Pons (tissue), 1 donor: ENCODE data around the gene MUC21.
"Not testable (repeated sequence)": the region's sequence is repeated elsewhere in the genome, so short reads cannot be mapped to it uniquely, and the experiment has no call there.

Source experiments
- DNase-seq: peaks from one replicate; pipeline ENCODE4 v3.0.0-alpha.2; 2016; ENCODE audit warnings: low spot score

MUC21 gene

DNA sequence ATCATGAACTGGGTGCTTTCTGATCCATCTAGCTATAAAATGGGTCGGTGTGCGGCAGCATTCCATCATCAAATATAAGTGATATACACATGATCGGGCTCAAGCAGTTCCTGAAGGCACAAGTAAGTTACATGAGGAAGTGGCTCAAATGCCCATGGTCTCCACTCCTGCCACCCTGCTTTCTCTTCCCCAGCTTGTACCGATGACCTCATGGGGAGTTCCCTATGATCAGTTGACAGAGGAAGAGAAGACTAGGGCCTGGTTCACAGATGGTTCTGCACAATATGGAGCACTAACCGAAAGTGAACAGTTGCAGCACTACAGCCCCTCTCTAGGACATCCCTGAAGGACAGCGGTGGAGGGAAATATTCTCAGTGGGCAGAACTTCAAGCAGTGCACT lies 14.3 kb upstream of the MUC21 start:
- peak; percentile 74 for DNase-seq

DNA sequence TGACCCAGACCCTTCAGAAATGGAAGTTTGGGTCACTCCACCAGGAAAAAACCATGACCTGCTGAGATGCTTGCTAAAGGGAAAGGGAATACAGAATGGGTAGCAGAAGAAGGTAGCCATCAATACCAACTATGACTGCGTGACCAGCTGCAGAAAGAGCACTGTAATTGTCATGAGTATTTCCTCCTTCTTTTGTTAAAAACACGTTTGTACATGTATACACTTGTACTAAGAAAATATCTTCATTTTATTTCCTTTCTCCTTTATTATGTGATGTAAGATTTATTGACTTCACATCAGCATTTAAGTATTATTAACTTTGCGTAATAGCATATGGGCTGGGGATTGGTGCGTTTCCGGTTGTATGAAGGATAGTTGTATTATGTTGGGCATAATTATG lies 12.6 kb upstream of the MUC21 start:
- no peak for DNase-seq

DNA sequence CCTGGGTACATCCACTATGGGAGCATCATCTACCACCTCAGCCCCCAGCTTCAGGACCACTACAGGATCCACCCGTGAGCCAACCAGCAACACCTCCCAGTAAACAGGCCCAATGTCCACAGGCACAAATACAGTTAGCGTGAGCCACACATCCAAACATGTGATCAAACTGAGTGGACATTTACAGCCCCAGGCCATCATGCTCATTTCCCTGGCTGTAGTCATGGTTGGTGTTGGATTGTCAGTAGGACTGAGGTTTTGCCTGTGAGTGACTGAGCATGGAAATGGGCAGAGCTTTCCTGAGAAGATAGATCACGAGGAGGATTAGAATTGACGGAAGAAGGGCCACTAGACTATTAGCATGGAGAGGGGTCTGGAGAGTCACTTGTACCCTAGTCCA lies 10.7 kb upstream of the MUC21 start:
- DNase-seq: no peak

DNA sequence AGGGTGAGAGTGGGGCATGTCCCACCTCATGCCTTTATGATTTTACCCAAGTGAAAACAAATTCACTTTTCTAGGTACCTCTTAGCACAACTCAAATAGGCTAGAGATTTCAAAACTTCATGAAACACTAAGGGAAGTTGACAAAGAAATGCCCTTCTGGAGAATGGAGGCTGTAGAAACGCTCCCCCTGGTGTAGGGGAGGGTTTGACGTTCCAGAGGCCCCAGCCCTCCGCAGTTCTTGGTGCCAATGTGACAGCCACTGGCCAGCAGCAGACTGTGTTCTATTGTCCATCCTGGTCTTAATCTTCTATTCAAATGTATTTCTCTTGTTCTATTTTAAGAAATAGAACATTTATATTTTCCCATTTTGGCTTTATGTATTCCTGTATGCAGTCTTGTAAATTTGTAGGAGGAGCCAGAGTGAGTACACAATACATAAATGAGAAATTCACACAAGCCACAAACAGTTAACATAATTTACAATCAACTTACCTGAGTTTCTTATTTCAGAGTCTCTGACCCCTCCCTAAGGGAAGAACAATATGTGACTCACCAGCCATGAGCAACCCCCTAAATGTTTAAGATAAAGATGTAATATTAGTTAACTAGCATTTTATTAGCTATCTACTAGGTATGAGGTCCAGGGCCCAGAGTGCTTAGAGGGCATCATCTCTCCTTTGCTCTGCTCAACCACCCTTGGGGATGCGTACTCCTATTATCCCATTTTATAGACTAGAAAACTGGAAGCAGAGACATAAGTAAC lies 8.8 kb upstream of the MUC21 start:
- DNase-seq: no peak

DNA sequence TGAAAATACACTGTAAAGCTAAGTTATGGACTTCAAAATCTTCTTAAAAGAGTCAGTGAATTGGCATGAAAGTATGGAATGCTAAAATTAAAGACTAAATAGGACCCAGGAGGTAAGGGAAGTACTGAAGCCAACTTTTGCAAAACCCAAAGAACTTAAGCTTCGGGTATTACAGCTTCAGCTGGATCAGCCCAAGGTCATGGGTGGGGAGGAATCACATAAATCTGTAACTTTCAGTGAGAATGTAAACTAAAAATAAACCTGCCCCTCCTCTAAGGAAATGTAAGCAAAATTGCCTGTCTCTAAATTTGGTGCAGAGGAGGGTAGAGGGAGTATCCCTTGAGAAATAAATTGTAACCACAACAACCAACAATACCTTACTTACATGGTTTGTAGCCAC lies 4.4 kb upstream of the MUC21 start:
- DNase-seq: no peak

DNA sequence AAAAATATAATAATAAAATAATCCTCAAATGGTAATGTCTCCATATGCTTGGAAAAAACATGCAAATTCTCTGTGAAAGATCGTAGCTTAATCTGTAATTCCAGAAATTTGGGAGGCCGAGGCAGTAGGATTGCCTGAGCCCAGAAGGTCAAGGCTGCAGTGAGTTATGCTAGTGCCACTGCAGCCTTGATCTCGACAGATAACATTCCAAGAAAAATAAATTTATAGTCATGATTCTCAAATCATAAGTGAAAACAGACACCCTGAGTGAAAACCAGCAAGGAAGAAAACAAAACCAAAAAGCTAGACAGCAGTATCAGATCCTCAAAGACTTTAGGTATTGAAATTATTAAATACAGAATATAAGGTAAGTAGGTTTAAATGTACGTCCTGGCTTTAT lies 3.8 kb upstream of the MUC21 start:
- DNase-seq: no peak

DNA sequence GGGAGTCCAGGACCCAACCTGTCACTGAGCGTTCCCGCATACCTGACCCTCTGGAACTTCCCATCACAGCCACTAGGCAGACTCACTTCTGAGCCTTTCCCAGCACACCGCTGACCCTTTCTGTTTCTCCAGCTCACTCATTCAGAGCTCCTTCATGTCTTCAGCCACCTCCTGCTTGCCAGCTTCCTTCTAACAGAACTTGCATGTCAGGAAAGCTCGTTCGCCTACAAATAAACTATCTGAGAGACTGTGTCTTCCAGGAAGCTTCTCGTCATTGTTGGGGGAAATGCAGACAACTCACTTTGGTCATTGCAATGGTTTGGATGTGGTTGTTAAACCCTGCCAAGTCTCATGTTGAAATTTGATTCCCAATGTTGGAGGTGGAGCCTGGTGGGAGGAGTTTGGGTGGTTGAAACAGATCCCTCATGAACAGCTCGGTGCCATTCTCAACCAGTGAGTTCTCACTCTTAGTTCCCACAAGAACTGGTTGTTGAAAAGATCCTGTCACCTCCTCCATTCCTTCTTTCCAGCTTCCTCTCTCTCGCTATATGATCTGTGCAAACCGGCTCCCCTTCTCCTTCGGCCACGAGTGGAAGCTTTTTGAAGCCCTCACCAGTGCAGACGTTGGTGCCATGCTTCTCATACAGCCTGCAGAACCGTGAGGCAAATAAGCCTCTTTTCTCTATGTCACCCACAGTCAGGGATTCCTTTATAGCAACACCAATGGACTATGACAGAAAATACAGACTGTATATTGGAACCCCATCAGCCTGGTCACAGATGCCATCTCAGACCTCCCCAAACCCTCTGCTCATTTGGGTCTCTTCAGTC lies 1.4 kb upstream of the MUC21 start:
- DNase-seq: no peak

DNA sequence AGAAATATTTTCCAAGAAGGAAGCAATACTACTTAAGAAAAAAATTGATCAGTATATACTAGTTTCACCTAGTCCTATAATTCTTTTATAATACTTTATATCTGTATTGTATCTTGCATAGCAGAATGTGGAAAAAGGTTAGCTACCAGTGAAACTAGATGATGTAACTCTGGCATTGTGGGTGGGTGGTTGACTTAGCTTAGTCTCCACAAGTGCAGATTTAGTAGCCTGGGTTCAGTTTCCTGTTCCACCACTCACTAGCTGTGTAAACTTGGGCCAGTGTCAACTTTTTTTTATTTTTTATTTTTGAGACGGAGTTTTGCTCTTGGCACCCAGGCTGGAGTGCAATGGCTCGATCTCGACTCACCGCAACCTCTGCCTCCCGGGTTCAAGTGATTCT lies 2.0 kb downstream of the MUC21 start:
- DNase-seq: no peak

DNA sequence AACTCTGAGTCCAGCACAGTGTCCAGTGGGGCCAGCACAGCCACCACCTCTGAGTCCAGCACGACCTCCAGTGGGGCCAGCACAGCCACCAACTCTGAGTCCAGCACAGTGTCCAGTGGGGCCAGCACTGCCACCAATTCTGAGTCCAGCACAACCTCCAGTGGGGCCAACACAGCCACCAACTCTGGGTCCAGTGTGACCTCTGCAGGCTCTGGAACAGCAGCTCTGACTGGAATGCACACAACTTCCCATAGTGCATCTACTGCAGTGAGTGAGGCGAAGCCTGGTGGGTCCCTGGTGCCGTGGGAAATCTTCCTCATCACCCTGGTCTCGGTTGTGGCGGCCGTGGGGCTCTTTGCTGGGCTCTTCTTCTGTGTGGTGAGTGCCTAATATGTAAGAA lies 3.8 kb downstream of the MUC21 start:
- no peak for DNase-seq

DNA sequence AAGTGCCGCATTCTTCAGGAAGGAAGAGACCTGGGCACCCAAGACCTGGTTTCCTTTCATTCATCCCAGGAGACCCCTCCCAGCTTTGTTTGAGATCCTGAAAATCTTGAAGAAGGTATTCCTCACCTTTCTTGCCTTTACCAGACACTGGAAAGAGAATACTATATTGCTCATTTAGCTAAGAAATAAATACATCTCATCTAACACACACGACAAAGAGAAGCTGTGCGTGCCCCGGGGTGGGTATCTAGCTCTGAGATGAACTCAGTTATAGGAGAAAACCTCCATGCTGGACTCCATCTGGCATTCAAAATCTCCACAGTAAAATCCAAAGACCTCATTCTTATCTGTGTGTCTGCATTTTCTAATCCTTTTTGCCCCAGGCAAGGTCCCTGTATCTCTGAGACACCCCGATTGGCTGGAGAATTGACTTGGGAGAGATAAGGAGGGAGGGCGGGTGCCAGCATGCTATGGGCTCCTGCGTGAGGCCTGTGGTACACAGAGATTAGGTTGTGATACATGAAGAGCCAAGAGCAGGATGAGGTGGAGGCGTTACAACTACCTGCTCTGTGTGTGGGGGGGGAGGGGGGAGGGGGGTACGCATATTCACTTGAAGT lies 4.8 kb downstream of the MUC21 start:
- no peak for DNase-seq

DNA sequence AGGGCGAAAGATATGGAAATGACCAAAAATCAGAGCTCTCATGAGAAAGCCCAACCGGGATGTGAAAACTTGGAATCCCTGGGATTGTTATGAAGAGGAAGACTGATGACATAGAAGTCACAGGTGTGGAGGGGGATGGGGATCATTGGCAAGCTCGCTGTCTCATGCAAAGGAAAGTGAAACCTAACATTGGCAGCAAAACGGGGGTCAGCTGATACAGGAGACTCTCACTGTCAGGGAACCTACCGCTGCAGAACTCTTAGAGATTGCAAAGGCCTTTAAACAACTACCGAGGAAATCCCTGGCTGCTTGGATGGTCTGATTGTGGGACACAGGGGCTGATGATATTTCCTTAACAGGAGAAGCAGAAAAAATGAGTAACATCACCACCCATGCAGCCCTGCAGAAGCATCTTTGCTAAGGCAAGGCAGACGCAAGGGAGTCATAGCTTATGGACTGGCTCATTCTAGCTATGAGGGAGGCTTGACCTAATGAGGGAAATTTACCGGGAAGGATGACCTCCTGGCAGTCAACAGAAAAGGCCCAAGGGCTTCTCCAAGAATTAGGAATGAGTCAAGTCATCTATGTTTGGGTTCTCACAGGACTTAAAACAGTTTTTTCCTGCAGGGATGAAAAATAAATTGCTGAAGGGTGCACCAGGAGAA lies 7.0 kb downstream of the MUC21 start:
- peak; percentile 32 for DNase-seq

DNA sequence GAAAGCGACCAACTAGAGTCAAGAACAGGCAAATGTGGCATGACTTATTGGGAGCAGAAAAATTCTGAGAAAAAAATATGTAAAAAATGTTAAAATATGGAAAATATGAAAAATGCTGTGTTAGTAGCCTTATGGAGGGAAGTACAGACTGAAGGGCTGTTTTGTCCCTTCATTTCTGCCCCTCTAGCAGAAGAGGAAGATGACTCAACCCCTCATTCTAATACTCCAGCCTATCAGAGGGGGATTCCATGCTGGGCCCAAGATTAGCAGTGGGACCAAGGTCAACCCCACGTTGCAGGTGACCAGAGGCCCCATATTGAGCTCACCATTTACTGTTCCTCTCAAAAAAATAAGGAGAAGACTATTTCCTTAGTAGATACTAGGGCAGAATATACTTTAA lies 8.4 kb downstream of the MUC21 start:
- DNase-seq: no peak

DNA sequence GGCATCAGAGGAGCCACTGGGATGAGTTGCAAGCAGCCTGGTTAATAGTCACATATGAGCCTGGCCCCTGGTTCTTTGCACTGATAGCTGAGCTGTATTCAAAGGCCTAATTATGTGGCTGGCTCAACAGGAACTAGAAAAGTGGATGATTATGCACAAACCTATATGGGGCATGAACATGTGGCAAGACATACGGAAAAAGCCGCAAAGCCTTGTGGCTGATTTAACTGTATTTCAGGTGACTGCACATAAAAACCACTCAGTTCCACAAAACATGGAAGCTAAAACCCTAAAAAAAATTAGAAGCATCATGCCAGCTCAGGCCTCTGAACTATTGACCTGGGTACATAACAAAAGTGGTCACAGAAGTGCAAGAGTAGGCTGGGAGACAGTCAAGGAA lies 13.8 kb downstream of the MUC21 start:
- no peak for DNase-seq

DNA sequence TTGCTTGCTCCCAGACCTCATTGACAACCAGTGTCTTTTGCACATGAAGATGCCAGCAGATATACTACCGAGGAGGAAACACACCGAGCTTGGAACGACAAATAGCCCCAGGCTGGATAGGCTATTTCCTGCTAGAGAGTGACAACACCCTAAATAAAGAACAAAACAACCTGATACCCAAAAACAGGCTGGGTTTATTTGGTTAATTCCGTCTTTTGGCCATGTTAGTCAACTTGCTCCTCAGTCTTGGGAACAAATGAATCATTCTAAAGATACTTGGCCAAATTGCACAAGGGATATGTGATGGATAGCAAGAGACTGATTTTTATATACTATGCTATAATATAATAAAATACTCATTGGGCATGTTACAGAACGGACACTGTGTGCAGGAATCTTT lies 15.3 kb downstream of the MUC21 start:
- no peak for DNase-seq

DNA sequence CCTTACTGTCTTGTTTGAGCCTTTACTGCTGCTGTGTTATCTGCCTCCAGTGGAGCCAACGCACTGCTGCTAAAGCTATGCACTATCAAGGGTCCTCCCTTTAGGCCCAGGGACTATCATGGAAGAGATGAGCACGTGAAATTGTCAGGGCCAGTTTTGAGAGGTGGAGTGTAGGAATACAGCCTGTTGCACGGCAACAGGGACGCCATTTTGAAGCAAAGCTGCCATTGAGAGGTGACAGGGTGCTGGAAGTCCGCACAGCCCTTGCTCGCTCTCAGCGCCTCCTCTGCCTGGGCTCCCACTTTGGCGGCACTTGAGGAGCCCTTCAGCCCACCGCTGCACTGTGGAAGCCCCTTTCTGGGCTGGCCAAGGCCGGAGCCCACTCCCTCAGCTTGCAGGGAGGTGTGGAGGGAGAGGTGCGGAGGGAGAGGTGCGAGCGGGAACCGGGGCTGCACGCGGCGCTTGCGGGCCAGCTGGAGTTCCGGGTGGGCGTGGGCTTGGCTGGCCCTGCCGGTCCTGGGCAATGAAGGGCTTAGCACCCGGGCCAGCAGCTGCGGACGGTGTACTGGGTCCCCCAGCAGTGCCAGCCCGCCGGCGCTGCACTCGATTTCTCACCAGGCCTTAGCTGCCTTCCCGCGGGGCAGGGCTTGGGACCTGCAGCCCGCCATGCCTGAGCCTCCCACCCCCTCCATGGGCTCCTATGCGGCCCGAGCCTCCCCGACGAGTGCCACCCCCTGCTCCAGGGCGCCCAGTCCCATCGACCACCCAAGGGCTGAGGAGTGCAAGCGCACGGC lies 16.7 kb downstream of the MUC21 start:
- not testable (repeated sequence) for DNase-seq

DNA sequence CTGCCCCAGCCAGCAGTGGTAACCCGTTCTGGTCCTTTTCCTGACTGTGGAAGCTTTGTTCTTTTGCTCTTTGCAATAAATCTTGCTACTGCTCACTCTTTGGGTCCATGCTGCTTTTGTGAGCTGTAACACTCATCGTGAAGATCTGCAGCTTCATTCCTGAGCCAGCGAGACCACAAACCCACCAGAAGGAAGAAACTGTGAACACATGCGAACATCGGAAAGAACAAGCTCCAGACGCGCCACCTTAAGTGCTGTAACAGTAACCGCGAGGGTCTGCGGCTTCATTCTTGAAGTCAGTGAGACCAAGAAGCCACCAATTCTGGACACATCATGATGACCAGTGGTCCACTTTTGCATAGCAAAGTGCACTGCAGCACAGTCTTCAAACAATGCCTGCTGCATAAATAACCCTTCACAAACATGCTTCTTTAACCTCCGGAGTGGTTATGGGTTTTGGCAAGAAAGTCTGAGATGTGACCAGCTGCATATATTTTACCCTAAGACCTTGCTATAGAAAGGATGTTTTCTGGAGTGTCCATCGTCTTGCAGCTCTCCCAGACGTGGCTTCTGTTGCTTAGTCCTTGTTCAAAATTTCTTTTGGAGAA lies 17.9 kb downstream of the MUC21 start:
- no peak for DNase-seq

DNA sequence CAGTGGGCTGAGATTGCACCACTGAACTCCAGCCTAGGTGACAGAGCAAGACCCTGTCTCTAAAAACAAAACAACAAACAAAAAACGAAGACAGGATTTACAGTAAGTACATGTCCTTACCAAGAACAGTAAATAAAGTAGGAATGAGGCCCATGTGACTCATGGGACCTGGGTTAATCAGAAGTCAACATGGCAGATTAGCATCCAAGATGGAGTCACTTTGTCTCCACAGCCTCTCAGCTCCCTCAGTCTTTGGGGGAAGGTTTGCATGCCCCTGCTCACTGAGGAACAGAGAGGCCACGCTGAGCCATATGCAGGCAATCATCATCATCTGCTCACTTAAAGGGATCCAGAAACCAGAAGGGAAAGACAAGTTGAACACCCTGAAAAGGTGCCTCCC lies 19.0 kb downstream of the MUC21 start:
- no peak for DNase-seq

DNA sequence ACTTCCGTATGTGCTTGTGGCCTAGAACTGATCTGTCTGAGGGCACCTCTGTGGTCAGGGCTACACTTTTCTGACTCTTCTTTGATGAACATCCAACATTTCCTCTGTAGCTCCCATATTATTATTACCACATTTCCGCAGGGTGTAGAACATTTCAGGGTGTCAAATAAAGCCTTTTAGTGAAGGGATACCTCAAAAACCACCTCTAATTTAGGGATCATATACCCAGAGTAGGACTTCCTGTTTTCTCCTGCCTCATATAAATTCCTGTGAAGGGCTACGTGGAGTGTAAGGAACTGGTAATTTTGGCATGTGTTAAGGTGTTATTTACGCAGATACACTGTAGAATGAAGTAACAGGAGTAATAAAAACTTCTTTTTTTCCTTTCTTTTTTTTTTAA lies 21.3 kb downstream of the MUC21 start:
- DNase-seq: no peak

DNA sequence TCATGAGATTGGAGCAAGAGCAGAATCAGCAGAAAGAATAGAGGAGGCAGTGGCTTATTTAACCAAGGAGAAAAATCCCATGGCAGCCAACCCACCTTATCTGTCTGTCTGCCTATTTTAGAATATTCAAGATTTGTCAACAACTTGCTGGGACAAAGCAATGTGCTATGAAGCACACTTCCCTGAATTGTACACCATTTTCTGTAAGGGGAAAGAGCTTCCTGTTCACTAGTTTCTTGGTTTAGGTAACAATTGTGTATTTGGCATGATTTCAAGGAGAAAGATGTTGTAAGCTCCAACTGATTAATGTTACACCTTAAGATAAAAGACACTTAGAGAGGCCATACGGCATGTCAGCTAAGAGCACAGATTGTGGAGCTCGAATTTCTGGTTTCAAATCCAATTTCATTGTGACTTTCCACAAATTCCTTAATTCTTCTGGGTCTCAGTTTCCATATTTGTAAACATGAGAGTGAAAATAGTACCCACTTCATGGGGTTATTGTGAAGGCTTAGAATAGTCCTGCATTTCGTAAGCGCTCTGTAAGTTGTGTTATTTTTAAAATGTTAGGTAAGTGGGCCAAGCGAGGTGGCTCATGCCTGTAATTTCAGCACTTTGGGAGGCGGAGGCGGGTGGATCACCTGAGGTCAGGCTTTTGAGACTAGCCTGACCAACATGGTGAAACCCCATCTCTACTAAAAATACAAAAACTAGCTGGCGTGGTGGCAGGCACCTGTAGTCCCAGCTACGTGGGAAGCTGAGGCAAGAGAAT lies 21.9 kb downstream of the MUC21 start:
- DNase-seq: no peak

DNA sequence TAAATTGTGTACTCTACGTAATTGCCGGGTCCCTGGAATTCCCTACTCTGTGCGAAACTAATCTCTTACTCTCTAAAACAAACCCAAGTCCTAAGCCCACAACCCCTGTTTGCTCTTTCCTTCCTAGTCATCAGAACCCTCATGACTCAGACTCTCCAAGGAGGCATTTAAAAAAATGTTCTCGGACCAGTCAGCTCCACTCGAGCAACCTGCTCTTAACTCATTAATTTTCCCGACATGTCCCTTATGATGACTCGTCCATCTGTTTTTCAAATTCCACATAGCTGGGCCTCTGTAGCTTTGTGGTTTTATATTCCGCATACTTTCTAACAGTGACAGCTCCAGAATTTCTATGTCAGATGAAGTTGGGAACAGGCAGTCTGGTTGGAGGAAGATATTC lies 24.2 kb downstream of the MUC21 start:
- no peak for DNase-seq

DNA sequence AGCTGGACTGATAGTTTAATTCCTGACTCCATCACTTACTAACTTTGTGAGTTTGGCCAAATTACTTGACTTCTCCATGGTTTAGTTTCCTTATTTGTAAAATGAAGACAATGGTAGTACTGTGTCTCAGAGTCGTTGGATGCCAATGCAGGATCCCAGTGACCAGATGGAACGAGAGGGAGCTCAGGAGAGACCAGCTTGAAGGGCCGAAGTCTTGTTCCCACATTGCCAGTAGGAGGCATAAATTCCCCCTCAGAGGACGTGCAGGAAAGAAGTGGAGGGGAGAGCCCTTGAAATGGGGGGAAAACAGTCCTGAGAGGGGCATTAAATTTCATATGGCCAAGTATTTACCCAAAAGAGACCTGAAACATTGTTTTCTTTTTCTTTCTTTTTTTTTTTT lies 24.6 kb downstream of the MUC21 start:
- peak; percentile 36 for DNase-seq
